SHP77 treated with DMSO at 0.1 percent for 48 hours (cell line): ENCODE data around the gene YEATS4.

Source experiments
- DNase-seq: peaks from one replicate; lab custom pipeline; 2025; lab: John Stamatoyannopoulos, UW

YEATS4 gene

DNA sequence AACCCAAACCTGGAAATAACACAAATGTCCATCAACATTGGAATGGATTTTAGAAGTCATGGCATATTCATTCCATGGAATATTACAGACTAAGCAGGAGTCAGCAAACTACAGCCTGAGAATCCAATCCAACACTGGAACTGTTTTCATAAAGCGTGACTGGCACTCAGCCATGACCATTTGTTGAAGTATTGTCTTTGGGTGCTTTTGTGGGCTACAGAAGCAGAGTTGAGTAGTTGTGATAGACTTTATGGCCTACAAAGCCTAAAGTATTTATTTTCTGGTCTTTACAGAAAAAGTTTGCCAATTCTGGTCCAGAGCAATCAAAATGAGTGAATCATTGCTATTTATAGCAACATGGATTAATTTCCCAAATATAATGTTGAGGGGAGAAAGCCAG is 76.1 kb downstream of the YEATS4 start:
- DNase-seq: no peak

DNA sequence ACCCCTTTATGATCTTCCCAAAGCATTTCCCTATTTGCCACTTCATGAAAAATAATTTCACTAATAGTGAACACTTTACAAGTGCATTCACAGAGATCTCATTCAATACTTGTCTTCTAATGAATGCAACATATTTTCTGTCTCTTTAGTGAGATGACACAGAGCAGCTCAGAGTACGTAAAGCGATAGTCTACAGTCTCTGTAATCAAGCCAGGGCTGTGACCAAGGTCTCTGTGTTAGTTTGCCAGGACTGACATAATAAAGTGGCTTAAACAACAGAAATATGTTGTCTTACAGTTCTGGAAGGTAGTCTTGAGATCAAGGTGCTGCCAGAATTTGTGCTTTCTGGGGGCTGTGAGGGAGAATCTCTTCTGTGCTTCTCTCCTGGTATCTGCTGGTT is 77.5 kb downstream of the YEATS4 start:
- no peak for DNase-seq

DNA sequence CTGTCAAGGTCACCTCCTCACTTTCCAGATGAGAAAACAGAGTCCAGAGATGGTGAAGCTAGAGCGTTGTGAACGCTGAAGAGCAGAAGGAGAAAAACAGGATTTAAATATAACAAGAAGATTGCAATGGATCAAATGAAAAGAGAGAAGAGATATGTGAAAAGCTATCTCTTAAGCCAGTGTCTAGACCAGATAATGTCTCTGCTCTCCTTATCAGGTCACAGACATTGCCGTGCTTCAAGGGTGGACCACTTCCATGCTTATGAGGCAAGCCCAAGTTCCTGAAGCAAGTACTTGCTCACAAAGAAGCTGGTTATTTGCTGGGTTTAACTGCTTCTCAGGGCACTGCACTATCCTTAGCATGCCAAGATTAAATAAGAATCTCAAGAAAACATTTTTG is 79.0 kb downstream of the YEATS4 start:
- no peak for DNase-seq

DNA sequence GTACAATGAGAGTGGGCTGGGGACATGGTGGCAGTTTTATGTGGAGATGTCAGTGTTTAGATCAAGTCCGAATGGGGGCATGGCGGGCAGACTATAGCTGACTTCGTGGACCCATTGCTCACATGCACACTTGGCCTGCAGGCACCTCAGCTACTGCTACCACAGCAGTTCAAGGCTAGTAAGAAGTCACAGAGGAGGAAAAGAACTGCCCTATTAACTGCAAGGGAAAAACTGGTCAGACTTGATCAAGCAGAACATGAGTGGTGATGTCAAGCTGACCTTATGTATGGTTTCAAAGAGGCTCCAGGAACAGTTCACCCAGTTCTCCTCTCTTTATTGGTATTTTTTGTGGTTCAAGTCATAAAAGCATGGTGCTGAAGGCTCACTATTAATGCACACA is 80.5 kb downstream of the YEATS4 start:
- no peak for DNase-seq
